Mucosa of descending colon (tissue), 3 donors: ENCODE results near the gene ITIH1. TPM values are rescaled to one million over a fixed set of nuclear protein-coding genes. Genes with fewer than 3 reads are reported as not detected.

ENCODE experiments used
- ATAC-seq: fragments of 200-7000 bp; cut with Tn5 transposase; one replicate; pipeline ENCODE4 v1.9.1; 2020; ENCODE audit warnings: mild to moderate bottlenecking, moderate library complexity
- DNase-seq, 3 donors: peaks; one replicate each; pipeline ENCODE4 v3.0.0-alpha.2; 2020
- H3K36me3 ChIP-seq: fragments of 200-600 bp; one replicate; pipeline ENCODE4 v1.8.0; 2021; ENCODE audit warnings: low read depth, mild to moderate bottlenecking
- H3K4me1 ChIP-seq: fragments of 200-600 bp; one replicate; pipeline ENCODE4 v1.8.0; 2021; ENCODE audit warnings: low read depth, mild to moderate bottlenecking
- H3K4me3 ChIP-seq: fragments of 200-600 bp; one replicate; pipeline ENCODE4 v1.8.0; 2021; ENCODE audit warnings: mild to moderate bottlenecking
- H3K9me3 ChIP-seq: fragments of 200-600 bp; one replicate; pipeline ENCODE4 v1.8.0; 2021; ENCODE audit warnings: mild to moderate bottlenecking
- intact Hi-C, 2 donors: fragments of 100-400 bp; cut with DNase I in 1 of 2; cut with micrococcal nuclease in 1 of 2; formaldehyde crosslinking; loops; one replicate each; pipeline versions ENCODE4 v1.11.0 to v1.11.1; 2022; cut with DNase I, micrococcal nuclease
- total RNA-seq, 3 donors: library from RNA; stranded (reverse); fragmentation: NEBNext Ultra II Directional in 2 of 3; extraction: Animal tissue kit (Norgen Biotek cat#: 25700) in 2 of 3; gene quantifications; one replicate each; pipeline versions ENCODE4 v1.2.1 to v1.2.4, GENCODE V29; 2021 to 2023
- TF ChIP-seq, protein P1 (sequence below): fragments of 200-600 bp; IDR thresholded peaks from one replicate; pipeline ENCODE4 v1.8.0; 2022; ENCODE audit warnings: antibody characterized with exemption, mild to moderate bottlenecking
- donor health status: DM: no; HTN: no; CAD: no; lungs with moderate emphysema.
- donor health status: DM: no; HTN: no; CAD: no.
- donor health status: DM: no; HTN: yes; CAD: no.

ITIH1 gene
- total RNA-seq, 3 donors from 2014 or later, result not detected

- DNase-seq (no peak), ATAC-seq (peak; percentile 10)
- Histone ChIP-seq H3K4me3 (no peak overlapping the region), H3K36me3 (no peaks in the 10 kb centered on the region), H3K9me3 (no peaks in the 10 kb centered on the region), H3K4me1 (peaks cover 10% of the 10 kb centered on the region)
- intact Hi-C loops, result no loop called here
- TF ChIP-seq, protein P1, sequence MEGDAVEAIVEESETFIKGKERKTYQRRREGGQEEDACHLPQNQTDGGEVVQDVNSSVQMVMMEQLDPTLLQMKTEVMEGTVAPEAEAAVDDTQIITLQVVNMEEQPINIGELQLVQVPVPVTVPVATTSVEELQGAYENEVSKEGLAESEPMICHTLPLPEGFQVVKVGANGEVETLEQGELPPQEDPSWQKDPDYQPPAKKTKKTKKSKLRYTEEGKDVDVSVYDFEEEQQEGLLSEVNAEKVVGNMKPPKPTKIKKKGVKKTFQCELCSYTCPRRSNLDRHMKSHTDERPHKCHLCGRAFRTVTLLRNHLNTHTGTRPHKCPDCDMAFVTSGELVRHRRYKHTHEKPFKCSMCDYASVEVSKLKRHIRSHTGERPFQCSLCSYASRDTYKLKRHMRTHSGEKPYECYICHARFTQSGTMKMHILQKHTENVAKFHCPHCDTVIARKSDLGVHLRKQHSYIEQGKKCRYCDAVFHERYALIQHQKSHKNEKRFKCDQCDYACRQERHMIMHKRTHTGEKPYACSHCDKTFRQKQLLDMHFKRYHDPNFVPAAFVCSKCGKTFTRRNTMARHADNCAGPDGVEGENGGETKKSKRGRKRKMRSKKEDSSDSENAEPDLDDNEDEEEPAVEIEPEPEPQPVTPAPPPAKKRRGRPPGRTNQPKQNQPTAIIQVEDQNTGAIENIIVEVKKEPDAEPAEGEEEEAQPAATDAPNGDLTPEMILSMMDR, result no peak
Measured at GRCh38 chr3:52771334-52771681, 6.1 kb upstream of the ITIH1 start.

- no peaks in the 10 kb centered on the region for H3K9me3 ChIP-seq
- ATAC-seq (no peak), DNase-seq (no peak)
- H3K4me1 ChIP-seq, result peaks cover 10% of the 10 kb centered on the region
- no peak overlapping the region for H3K4me3 ChIP-seq
- intact Hi-C loops, result no loop called here
- H3K36me3 ChIP-seq, result no peaks in the 10 kb centered on the region
- TF ChIP-seq, protein P1, result no peak
Measured at GRCh38 chr3:52771702-52772101, 5.7 kb upstream of the ITIH1 start.

GRCh38 chr3:52773361-52774065, 3.9 kb upstream of the ITIH1 start:
- DNase-seq (peak in 1 of 3 donors; percentile 25), ATAC-seq (no peak)
- Histone ChIP-seq H3K36me3 (no peaks in the 10 kb centered on the region), H3K4me3 (no peak overlapping the region), H3K4me1 (peaks cover 10% of the 10 kb centered on the region), H3K9me3 (no peaks in the 10 kb centered on the region)
- intact Hi-C loops, result no loop called here
- TF ChIP-seq, protein P1, result no peak

GRCh38 chr3:52774066-52774713, 3.2 kb upstream of the ITIH1 start:
- H3K4me3 ChIP-seq, result no peak overlapping the region
- no peaks in the 10 kb centered on the region for H3K9me3 ChIP-seq
- H3K4me1 ChIP-seq, result peaks cover 9% of the 10 kb centered on the region
- no peaks in the 10 kb centered on the region for H3K36me3 ChIP-seq
- TF ChIP-seq, protein P1, result no peak
- intact Hi-C loops, result no loop called here
- no peak for ATAC-seq
- DNase-seq, result no peak

- intact Hi-C loops, result no loop called here
- ATAC-seq (no peak), DNase-seq (peak in 2 of 3 donors; percentile 40 to 42)
- TF ChIP-seq, protein P1, result no peak
- Histone ChIP-seq H3K4me1 (no peaks in the 10 kb centered on the region), H3K4me3 (no peak overlapping the region), H3K9me3 (no peaks in the 10 kb centered on the region), H3K36me3 (no peaks in the 10 kb centered on the region)
Measured at GRCh38 chr3:52774901-52775864, 2.2 kb upstream of the ITIH1 start.
